Measurements from ENCODE around the gene RPL7L1. TPM values are rescaled to one million over a fixed set of nuclear protein-coding genes. Genes with fewer than 3 reads are reported as not detected.

Gene RPL7L1
- total and polyA plus RNA-seq, 2 of the 13 experiments (the other 11 are each of a cell fraction or from before 2014, with no cell fraction given), result 51.6 to 179 TPM

DNA sequence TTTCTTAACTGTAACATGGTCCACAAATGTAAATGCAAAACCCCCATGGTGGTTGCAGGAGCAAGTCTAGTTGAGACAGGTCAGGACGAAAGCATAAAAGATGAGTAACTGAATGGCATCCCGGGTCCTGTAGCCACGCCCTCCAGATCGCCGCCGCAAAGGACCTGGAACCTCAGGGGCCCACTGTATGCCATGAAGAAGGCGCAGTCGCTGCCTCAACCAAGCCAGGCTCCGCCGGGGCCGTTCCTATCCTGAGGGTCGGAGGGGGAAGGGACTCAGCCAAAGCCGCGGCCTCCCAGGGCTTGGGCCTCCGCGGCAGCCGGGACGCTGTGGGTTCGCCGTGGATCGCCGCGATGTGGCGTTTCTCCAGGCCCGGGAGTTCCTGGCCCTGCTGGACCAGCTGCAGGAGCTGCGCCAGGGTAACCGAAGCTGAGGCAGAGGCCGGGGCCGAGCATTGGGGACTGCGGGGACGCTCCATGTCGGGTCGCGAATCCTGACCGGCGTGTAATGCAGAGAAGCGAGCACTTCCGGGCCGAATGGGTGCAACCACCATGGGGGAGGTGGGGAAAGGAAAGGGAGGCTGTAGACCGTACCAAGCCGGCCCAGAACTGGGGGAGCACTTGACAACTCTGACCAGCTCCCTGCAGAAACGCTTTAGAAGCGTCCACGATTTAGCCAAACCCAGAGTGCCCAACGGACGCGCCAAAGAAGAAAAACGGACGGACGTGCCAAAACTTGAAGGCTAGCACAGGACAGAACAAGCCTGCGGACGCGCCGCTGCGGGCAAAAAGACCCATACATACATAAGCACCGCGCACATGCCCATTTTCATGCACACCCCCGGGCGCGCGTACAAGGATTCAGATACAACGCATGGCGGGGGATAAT lies 11.1 kb downstream of the RPL7L1 start (continued):
- TF ChIP-seq CCDC6 (CRISPR knock-in tag; IDR thresholded peaks at IDR 0.05) (peak; percentile 99), ZNF737 (CRISPR knock-in tag; IDR thresholded peaks at IDR 0.05; ENCODE audit: borderline replicate concordance) (peak; percentile 98; the same call in 1 of the 2 replicates), ZNF615 (CRISPR knock-in tag; IDR thresholded peaks at IDR 0.05; ENCODE audit: borderline replicate concordance) (peak; percentile 85; the same call in 1 of the 2 replicates), FOXC1 (CRISPR knock-in tag; IDR thresholded peaks at IDR 0.05; ENCODE audit: borderline replicate concordance) (peak; percentile 98; the same call in 1 of the 2 replicates), TARDBP (CRISPR knock-in tag; IDR thresholded peaks at IDR 0.05) (peak; percentile 87), ZNF777 (CRISPR knock-in tag; IDR thresholded peaks at IDR 0.05) (peak; percentile 62), KMT2A (CRISPR knock-in tag; IDR thresholded peaks at IDR 0.05) (peak; percentile 89)
- TF ChIP-seq, protein P1, sequence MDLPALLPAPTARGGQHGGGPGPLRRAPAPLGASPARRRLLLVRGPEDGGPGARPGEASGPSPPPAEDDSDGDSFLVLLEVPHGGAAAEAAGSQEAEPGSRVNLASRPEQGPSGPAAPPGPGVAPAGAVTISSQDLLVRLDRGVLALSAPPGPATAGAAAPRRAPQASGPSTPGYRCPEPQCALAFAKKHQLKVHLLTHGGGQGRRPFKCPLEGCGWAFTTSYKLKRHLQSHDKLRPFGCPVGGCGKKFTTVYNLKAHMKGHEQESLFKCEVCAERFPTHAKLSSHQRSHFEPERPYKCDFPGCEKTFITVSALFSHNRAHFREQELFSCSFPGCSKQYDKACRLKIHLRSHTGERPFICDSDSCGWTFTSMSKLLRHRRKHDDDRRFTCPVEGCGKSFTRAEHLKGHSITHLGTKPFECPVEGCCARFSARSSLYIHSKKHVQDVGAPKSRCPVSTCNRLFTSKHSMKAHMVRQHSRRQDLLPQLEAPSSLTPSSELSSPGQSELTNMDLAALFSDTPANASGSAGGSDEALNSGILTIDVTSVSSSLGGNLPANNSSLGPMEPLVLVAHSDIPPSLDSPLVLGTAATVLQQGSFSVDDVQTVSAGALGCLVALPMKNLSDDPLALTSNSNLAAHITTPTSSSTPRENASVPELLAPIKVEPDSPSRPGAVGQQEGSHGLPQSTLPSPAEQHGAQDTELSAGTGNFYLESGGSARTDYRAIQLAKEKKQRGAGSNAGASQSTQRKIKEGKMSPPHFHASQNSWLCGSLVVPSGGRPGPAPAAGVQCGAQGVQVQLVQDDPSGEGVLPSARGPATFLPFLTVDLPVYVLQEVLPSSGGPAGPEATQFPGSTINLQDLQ (CRISPR knock-in tag; IDR thresholded peaks at IDR 0.05), result peak; percentile 82
- TF ChIP-seq, protein P2, sequence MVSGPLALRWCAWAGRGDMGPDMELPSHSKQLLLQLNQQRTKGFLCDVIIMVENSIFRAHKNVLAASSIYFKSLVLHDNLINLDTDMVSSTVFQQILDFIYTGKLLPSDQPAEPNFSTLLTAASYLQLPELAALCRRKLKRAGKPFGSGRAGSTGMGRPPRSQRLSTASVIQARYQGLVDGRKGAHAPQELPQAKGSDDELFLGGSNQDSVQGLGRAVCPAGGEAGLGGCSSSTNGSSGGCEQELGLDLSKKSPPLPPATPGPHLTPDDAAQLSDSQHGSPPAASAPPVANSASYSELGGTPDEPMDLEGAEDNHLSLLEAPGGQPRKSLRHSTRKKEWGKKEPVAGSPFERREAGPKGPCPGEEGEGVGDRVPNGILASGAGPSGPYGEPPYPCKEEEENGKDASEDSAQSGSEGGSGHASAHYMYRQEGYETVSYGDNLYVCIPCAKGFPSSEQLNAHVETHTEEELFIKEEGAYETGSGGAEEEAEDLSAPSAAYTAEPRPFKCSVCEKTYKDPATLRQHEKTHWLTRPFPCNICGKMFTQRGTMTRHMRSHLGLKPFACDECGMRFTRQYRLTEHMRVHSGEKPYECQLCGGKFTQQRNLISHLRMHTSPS (CRISPR knock-in tag; IDR thresholded peaks at IDR 0.05; ENCODE audit: low read depth), result peak; percentile 60
- TF ChIP-seq, protein P3, sequence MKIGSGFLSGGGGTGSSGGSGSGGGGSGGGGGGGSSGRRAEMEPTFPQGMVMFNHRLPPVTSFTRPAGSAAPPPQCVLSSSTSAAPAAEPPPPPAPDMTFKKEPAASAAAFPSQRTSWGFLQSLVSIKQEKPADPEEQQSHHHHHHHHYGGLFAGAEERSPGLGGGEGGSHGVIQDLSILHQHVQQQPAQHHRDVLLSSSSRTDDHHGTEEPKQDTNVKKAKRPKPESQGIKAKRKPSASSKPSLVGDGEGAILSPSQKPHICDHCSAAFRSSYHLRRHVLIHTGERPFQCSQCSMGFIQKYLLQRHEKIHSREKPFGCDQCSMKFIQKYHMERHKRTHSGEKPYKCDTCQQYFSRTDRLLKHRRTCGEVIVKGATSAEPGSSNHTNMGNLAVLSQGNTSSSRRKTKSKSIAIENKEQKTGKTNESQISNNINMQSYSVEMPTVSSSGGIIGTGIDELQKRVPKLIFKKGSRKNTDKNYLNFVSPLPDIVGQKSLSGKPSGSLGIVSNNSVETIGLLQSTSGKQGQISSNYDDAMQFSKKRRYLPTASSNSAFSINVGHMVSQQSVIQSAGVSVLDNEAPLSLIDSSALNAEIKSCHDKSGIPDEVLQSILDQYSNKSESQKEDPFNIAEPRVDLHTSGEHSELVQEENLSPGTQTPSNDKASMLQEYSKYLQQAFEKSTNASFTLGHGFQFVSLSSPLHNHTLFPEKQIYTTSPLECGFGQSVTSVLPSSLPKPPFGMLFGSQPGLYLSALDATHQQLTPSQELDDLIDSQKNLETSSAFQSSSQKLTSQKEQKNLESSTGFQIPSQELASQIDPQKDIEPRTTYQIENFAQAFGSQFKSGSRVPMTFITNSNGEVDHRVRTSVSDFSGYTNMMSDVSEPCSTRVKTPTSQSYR (CRISPR knock-in tag; IDR thresholded peaks at IDR 0.05; ENCODE audit: borderline replicate concordance), result peak; percentile 72; the same call in 1 of the 2 replicates
- TF ChIP-seq, protein P4, sequence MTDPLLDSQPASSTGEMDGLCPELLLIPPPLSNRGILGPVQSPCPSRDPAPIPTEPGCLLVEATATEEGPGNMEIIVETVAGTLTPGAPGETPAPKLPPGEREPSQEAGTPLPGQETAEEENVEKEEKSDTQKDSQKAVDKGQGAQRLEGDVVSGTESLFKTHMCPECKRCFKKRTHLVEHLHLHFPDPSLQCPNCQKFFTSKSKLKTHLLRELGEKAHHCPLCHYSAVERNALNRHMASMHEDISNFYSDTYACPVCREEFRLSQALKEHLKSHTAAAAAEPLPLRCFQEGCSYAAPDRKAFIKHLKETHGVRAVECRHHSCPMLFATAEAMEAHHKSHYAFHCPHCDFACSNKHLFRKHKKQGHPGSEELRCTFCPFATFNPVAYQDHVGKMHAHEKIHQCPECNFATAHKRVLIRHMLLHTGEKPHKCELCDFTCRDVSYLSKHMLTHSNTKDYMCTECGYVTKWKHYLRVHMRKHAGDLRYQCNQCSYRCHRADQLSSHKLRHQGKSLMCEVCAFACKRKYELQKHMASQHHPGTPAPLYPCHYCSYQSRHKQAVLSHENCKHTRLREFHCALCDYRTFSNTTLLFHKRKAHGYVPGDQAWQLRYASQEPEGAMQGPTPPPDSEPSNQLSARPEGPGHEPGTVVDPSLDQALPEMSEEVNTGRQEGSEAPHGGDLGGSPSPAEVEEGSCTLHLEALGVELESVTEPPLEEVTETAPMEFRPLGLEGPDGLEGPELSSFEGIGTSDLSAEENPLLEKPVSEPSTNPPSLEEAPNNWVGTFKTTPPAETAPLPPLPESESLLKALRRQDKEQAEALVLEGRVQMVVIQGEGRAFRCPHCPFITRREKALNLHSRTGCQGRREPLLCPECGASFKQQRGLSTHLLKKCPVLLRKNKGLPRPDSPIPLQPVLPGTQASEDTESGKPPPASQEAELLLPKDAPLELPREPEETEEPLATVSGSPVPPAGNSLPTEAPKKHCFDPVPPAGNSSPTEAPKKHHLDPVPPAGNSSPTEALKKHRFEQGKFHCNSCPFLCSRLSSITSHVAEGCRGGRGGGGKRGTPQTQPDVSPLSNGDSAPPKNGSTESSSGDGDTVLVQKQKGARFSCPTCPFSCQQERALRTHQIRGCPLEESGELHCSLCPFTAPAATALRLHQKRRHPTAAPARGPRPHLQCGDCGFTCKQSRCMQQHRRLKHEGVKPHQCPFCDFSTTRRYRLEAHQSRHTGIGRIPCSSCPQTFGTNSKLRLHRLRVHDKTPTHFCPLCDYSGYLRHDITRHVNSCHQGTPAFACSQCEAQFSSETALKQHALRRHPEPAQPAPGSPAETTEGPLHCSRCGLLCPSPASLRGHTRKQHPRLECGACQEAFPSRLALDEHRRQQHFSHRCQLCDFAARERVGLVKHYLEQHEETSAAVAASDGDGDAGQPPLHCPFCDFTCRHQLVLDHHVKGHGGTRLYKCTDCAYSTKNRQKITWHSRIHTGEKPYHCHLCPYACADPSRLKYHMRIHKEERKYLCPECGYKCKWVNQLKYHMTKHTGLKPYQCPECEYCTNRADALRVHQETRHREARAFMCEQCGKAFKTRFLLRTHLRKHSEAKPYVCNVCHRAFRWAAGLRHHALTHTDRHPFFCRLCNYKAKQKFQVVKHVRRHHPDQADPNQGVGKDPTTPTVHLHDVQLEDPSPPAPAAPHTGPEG (CRISPR knock-in tag; IDR thresholded peaks at IDR 0.05), result 0 out of 2 replicates have a peak, but pooled peaks have one; percentile 27
- TF ChIP-seq, protein P5, sequence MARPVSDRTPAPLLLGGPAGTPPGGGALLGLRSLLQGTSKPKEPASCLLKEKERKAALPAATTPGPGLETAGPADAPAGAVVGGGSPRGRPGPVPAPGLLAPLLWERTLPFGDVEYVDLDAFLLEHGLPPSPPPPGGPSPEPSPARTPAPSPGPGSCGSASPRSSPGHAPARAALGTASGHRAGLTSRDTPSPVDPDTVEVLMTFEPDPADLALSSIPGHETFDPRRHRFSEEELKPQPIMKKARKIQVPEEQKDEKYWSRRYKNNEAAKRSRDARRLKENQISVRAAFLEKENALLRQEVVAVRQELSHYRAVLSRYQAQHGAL (CRISPR knock-in tag; IDR thresholded peaks at IDR 0.05; ENCODE audit: not compliant biosample characterization), result peak; percentile 47
